Bronchial epithelial cell (primary cell): Measurements from ENCODE around the gene PTPN14. TPM values are rescaled to one million over a fixed set of nuclear protein-coding genes. Genes with fewer than 3 reads are reported as not detected.
"Not testable (repeated sequence)": the region's sequence is repeated elsewhere in the genome, so short reads cannot be mapped to it uniquely, and the experiment has no call there.

ENCODE experiments used
- DNase-seq: peaks from one replicate; pipeline ENCODE4 v3.0.0-alpha.2; 2010; ENCODE audit warnings: low read depth
- FAIRE-seq: peaks from 2 replicates; lab custom pipeline; 2011; peaks lifted over from hg19 to GRCh38; lab: Jason Lieb, UNC
- H3K27me3 ChIP-seq: 2 replicates; pipeline ENCODE4 v1.5.1; 2011; ENCODE audit warnings: low read length; ENCODE audit not compliant: control insufficient read depth, insufficient read depth
- H3K36me3 ChIP-seq: 2 replicates; pipeline ENCODE4 v1.5.1; 2011; ENCODE audit warnings: low read length; ENCODE audit not compliant: control insufficient read depth, insufficient read depth
- H3K4me3 ChIP-seq: 2 replicates; pipeline ENCODE4 v1.5.1; 2011; ENCODE audit warnings: mild to moderate bottlenecking, low read depth, low read length, control low read depth
- CTCF ChIP-seq: IDR thresholded peaks from 2 replicates; pipeline ENCODE4 v1.5.1; 2011; ENCODE audit warnings: mild to moderate bottlenecking, moderate library complexity, low read length, control low read depth, inconsistent platforms; ENCODE audit not compliant: insufficient read depth, severe bottlenecking
- total RNA-seq: library from RNA; depleted of rRNA; stranded (reverse); fragments of >200 nt; gene quantifications from 2 replicates; pipeline ENCODE4 v1.2.1, GENCODE V29; 2014

The PTPN14 gene
- total RNA-seq, 1 donor from 2014 or later, result 28.4 TPM

GRCh38 chr1:214581785-214582184, 30.4 kb upstream of the PTPN14 start:
- H3K36me3 ChIP-seq, result no peaks in the 10 kb centered on the region
- DNase-seq (peak; percentile 93), FAIRE-seq (peak; percentile 76)
- TF ChIP-seq CTCF, result no peak
- H3K4me3 ChIP-seq, result no peak overlapping the region
- no peaks in the 10 kb centered on the region for H3K27me3 ChIP-seq

GRCh38 chr1:214579183-214579582, 27.8 kb upstream of the PTPN14 start:
- no peaks in the 10 kb centered on the region for H3K36me3 ChIP-seq
- H3K4me3 ChIP-seq, result no peak overlapping the region
- FAIRE-seq (no peak), DNase-seq (no peak)
- H3K27me3 ChIP-seq, result no peaks in the 10 kb centered on the region
- TF ChIP-seq CTCF, result no peak

GRCh38 chr1:214576120-214576519, 24.7 kb upstream of the PTPN14 start:
- H3K36me3 ChIP-seq, FAIRE-seq, DNase-seq, H3K4me3 ChIP-seq, H3K27me3 ChIP-seq: not testable (repeated sequence)

GRCh38 chr1:214574598-214575411, 23.4 kb upstream of the PTPN14 start:
- Histone ChIP-seq H3K27me3 (no peaks in the 10 kb centered on the region), H3K36me3 (no peaks in the 10 kb centered on the region), H3K4me3 (no peak overlapping the region)
- FAIRE-seq (no peak), DNase-seq (peak; percentile 98)
- TF ChIP-seq CTCF, result no peak

- H3K4me3 ChIP-seq, result no peak overlapping the region
- H3K27me3 ChIP-seq, result no peaks in the 10 kb centered on the region
- no peak for TF ChIP-seq CTCF
- FAIRE-seq (no peak), DNase-seq (peak; percentile 95)
- H3K36me3 ChIP-seq, result no peaks in the 10 kb centered on the region
Observed at GRCh38 chr1:214573386-214574318, 22.2 kb upstream of the PTPN14 start.

GRCh38 chr1:214571281-214571680, 19.9 kb upstream of the PTPN14 start:
- Histone ChIP-seq H3K36me3 (no peaks in the 10 kb centered on the region), H3K4me3 (no peak overlapping the region), H3K27me3 (no peaks in the 10 kb centered on the region)
- DNase-seq, result no peak
- no peak for TF ChIP-seq CTCF
- FAIRE-seq, result no peak
